Activated CD8-positive, alpha-beta T cell treated with anti-CD3 and anti-CD28 coated beads for 36 hours (primary cell): ENCODE data around the gene IST1. TPM values are rescaled to one million over a fixed set of nuclear protein-coding genes. Genes with fewer than 3 reads are reported as not detected.

Experiments used
- ATAC-seq: fragments of 200-7000 bp; cut with Tn5 transposase; one replicate; pipeline ENCODE4 v1.10.0; 2021; ENCODE audit warnings: mild to moderate bottlenecking, moderate library complexity
- CTCF ChIA-PET: fragments of 350-600 bp; sonication (Branson Sonifier 250); formaldehyde crosslinking; loops from one replicate; lab custom pipeline; 2021; ENCODE audit warnings: antibody characterized with exemption; lab: Charles Lee
- POLR2A ChIA-PET: fragments of 350-600 bp; sonication (Branson Sonifier 250); formaldehyde crosslinking; loops from one replicate; lab custom pipeline; 2021; ENCODE audit warnings: antibody characterized with exemption; lab: Charles Lee
- DNase-seq: peaks from one replicate; pipeline ENCODE4 v3.0.0-alpha.2; 2020
- H3K27ac Mint-ChIP-seq: one replicate; pipeline ENCODE4 v1.8.0; 2021; ENCODE audit warnings: mild to moderate bottlenecking, mixed read lengths
- H3K27me3 Mint-ChIP-seq: one replicate; pipeline ENCODE4 v1.8.0; 2021; ENCODE audit warnings: mixed read lengths
- H3K36me3 Mint-ChIP-seq: one replicate; pipeline ENCODE4 v1.8.0; 2021; ENCODE audit warnings: low read depth, mixed read lengths
- H3K4me1 Mint-ChIP-seq: one replicate; pipeline ENCODE4 v1.8.0; 2021; ENCODE audit warnings: low read depth, mixed read lengths
- H3K4me3 Mint-ChIP-seq: one replicate; pipeline ENCODE4 v1.8.0; 2021; ENCODE audit warnings: mild to moderate bottlenecking, moderate library complexity, mixed read lengths
- H3K9me3 Mint-ChIP-seq: one replicate; pipeline ENCODE4 v1.8.0; 2021; ENCODE audit warnings: mixed read lengths
- intact Hi-C: fragments of 100-400 bp; cut with micrococcal nuclease; formaldehyde crosslinking; loops from one replicate; pipeline ENCODE4 v1.10.0; 2022
- total RNA-seq, 2 experiments: library from RNA; stranded (reverse); gene quantifications; one replicate each; pipeline ENCODE4 v1.2.3, GENCODE V29; 2021
- TF ChIP-seq, protein P1 (sequence below): fragments of 200-600 bp; IDR thresholded peaks from one replicate; pipeline ENCODE4 v1.8.0; 2022; ENCODE audit warnings: antibody characterized with exemption, mild to moderate bottlenecking

IST1 gene
- total RNA-seq, 2 experiments from 2014 or later, result 157 to 175 TPM

DNA sequence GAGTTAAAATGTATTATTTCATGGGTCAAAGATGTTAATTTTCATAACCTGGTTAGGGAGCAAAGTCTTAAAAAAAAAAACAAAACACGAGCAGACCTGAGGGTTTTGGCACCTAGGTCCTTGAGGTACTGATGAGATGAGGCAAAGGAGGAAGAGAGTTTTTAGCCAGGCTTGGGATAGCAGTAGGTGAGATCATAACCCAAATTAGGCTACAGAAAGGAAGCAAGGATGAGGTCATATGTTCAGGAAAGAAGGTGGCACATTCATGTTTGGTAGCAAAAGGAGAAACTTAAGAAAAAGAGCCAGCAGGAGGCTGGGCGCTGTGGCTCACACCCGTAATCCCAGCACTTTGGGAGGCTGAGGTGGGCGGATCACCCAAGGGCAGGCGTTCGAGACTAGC, 46.7 kb upstream of the IST1 start:
- DNase-seq (no peak), ATAC-seq (no peak)
- peaks cover 39% of the 10 kb centered on the region for H3K4me1 Mint-ChIP-seq
- H3K9me3 Mint-ChIP-seq, result no peaks in the 10 kb centered on the region
- TF ChIP-seq, protein P1, sequence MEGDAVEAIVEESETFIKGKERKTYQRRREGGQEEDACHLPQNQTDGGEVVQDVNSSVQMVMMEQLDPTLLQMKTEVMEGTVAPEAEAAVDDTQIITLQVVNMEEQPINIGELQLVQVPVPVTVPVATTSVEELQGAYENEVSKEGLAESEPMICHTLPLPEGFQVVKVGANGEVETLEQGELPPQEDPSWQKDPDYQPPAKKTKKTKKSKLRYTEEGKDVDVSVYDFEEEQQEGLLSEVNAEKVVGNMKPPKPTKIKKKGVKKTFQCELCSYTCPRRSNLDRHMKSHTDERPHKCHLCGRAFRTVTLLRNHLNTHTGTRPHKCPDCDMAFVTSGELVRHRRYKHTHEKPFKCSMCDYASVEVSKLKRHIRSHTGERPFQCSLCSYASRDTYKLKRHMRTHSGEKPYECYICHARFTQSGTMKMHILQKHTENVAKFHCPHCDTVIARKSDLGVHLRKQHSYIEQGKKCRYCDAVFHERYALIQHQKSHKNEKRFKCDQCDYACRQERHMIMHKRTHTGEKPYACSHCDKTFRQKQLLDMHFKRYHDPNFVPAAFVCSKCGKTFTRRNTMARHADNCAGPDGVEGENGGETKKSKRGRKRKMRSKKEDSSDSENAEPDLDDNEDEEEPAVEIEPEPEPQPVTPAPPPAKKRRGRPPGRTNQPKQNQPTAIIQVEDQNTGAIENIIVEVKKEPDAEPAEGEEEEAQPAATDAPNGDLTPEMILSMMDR, result no peak
- intact Hi-C loops, result loop anchor here (5.0 kb wide), 1 partner anchor 34 kb away; the partner anchor contains the start of gene ZNF821
- CTCF ChIA-PET, result interaction anchor here (1.3 kb wide), 1 partner anchor 34 kb away, joined by 8 read pairs; no protein-coding TSS in a partner anchor
- no peak overlapping the region for H3K4me3 Mint-ChIP-seq
- H3K27ac Mint-ChIP-seq, result no peak overlapping the region
- POLR2A ChIA-PET, result interaction anchor here (2.6 kb wide), 1 partner anchor 34 kb away, joined by 7 read pairs; no protein-coding TSS in a partner anchor
- no peaks in the 10 kb centered on the region for H3K27me3 Mint-ChIP-seq
- H3K36me3 Mint-ChIP-seq, result peaks cover 19% of the 10 kb centered on the region

- H3K27me3 Mint-ChIP-seq, result no peaks in the 10 kb centered on the region
- TF ChIP-seq, protein P1, result no peak
- intact Hi-C loops, result no loop called here
- peaks cover 24% of the 10 kb centered on the region for H3K36me3 Mint-ChIP-seq
- no peak overlapping the region for H3K4me3 Mint-ChIP-seq
- H3K9me3 Mint-ChIP-seq, result no peaks in the 10 kb centered on the region
- DNase-seq (no peak), ATAC-seq (no peak)
- POLR2A ChIA-PET, result interaction anchor here (0.6 to 2.2 kb wide), 3 partner anchors 12 to 44 kb away, joined by 3 to 8 read pairs (median 4); partner anchors contain the start of gene IST1
- H3K27ac Mint-ChIP-seq, result no peak overlapping the region
- CTCF ChIA-PET, result interaction anchor here (1.1 to 3.2 kb wide), 2 partner anchors 31 to 352 kb away, joined by 3 to 11 read pairs; no protein-coding TSS in a partner anchor
- peaks cover 63% of the 10 kb centered on the region for H3K4me1 Mint-ChIP-seq
Measured at GRCh38 chr16:71851746-71852145, 43.6 kb upstream of the IST1 start.

- H3K27ac Mint-ChIP-seq, result no peak overlapping the region
- H3K27me3 Mint-ChIP-seq, result no peaks in the 10 kb centered on the region
- POLR2A ChIA-PET, result interaction anchor here (0.6 to 2.2 kb wide), 4 partner anchors 13 to 50 kb away, joined by 3 to 8 read pairs (median 4); partner anchors contain the start of gene IST1
- peaks cover 62% of the 10 kb centered on the region for H3K4me1 Mint-ChIP-seq
- intact Hi-C loops, result no loop called here
- no peaks in the 10 kb centered on the region for H3K9me3 Mint-ChIP-seq
- CTCF ChIA-PET, result interaction anchor here (1.1 to 3.2 kb wide), 3 partner anchors 29 to 353 kb away, joined by 3 to 11 read pairs (median 3); no protein-coding TSS in a partner anchor
- no peak overlapping the region for H3K4me3 Mint-ChIP-seq
- H3K36me3 Mint-ChIP-seq, result peaks cover 24% of the 10 kb centered on the region
- TF ChIP-seq, protein P1, result no peak
- DNase-seq, result no peak
- ATAC-seq, result no peak
Measured at GRCh38 chr16:71852158-71852557, 43.2 kb upstream of the IST1 start.

- Mint-ChIP-seq H3K36me3 (peaks cover 24% of the 10 kb centered on the region), H3K9me3 (no peaks in the 10 kb centered on the region), H3K4me3 (no peak overlapping the region), H3K27ac (no peak overlapping the region), H3K27me3 (no peaks in the 10 kb centered on the region), H3K4me1 (peaks cover 58% of the 10 kb centered on the region)
- ChIA-PET CTCF (interaction anchor here (1.1 to 3.2 kb wide), 3 partner anchors 29 to 353 kb away, joined by 3 to 11 read pairs (median 3); no protein-coding TSS in a partner anchor), POLR2A (interaction anchor here (0.6 to 2.2 kb wide), 5 partner anchors 13 to 50 kb away, joined by 3 to 8 read pairs (median 4); partner anchors contain the start of gene IST1)
- intact Hi-C loops, result no loop called here
- TF ChIP-seq, protein P1, result no peak
- DNase-seq (no peak), ATAC-seq (no peak)
Measured at GRCh38 chr16:71852561-71852960, 42.8 kb upstream of the IST1 start.

GRCh38 chr16:71853413-71853812, 41.9 kb upstream of the IST1 start:
- CTCF ChIA-PET, result interaction anchor here (1.4 to 3.2 kb wide), 2 partner anchors 28 to 29 kb away, joined by 3 to 11 read pairs; no protein-coding TSS in a partner anchor
- Mint-ChIP-seq H3K36me3 (peaks cover 21% of the 10 kb centered on the region), H3K27me3 (no peaks in the 10 kb centered on the region), H3K4me1 (peaks cover 51% of the 10 kb centered on the region), H3K9me3 (no peaks in the 10 kb centered on the region), H3K4me3 (no peak overlapping the region), H3K27ac (peak overlapping the region; percentile 8)
- intact Hi-C loops, result no loop called here
- TF ChIP-seq, protein P1, result no peak
- ATAC-seq, result no peak
- POLR2A ChIA-PET, result interaction anchor here (0.6 to 2.2 kb wide), 4 partner anchors 8 to 49 kb away, joined by 3 to 8 read pairs (median 4); partner anchors contain the start of gene IST1
- DNase-seq, result no peak
